KMS-11 (cell line): ENCODE measurements around the gene CLRN1.

ENCODE experiments used
- H2AFZ ChIP-seq: fragments of 200-600 bp; sonication (generic); 2 replicates; pipeline ENCODE4 v1.6.1; 2016; ENCODE audit warnings: antibody characterized with exemption, mixed run types, low read depth
- H3K27ac ChIP-seq: fragments of 200-600 bp; sonication (generic); 2 replicates; pipeline ENCODE4 v1.6.1; 2016; ENCODE audit warnings: mild to moderate bottlenecking, mixed run types
- H3K27me3 ChIP-seq: fragments of 200-600 bp; sonication (generic); 2 replicates; pipeline ENCODE4 v1.6.1; 2017; ENCODE audit warnings: mild to moderate bottlenecking, low read depth, mixed run types, moderate library complexity; ENCODE audit not compliant: insufficient read depth
- H3K36me3 ChIP-seq: fragments of 200-600 bp; sonication (generic); 2 replicates; pipeline ENCODE4 v1.6.1; 2017; ENCODE audit warnings: mild to moderate bottlenecking, mixed run types; ENCODE audit not compliant: insufficient read depth
- H3K4me1 ChIP-seq: fragments of 200-600 bp; sonication (generic); 2 replicates; pipeline ENCODE4 v1.6.1; 2016; ENCODE audit warnings: mild to moderate bottlenecking, low read depth, mixed run types; ENCODE audit not compliant: poor library complexity, severe bottlenecking
- H3K4me2 ChIP-seq: fragments of 200-600 bp; sonication (generic); 2 replicates; pipeline ENCODE4 v1.7.0; 2016; ENCODE audit warnings: mild to moderate bottlenecking, mixed run types
- H3K4me3 ChIP-seq: fragments of 200-600 bp; sonication (generic); IDR thresholded peaks from 2 replicates; pipeline ENCODE4 v1.6.1; 2017; ENCODE audit warnings: low read depth, low read length, mixed read lengths; ENCODE audit not compliant: insufficient read depth
- H3K79me2 ChIP-seq: fragments of 200-600 bp; sonication (generic); 2 replicates; pipeline ENCODE4 v1.6.1; 2016; ENCODE audit warnings: low read depth, mixed run types; ENCODE audit not compliant: insufficient read depth
- H3K9ac ChIP-seq: fragments of 200-600 bp; sonication (generic); 2 replicates; pipeline ENCODE4 v1.6.1; 2016; ENCODE audit warnings: mild to moderate bottlenecking, mixed run types
- H4K20me1 ChIP-seq: fragments of 200-600 bp; sonication (generic); 2 replicates; pipeline ENCODE4 v1.6.1; 2016; ENCODE audit warnings: mild to moderate bottlenecking, mixed run types; ENCODE audit not compliant: insufficient read depth
- CTCF ChIP-seq: fragments of 200-600 bp; sonication (generic); conservative IDR thresholded peaks from 2 replicates; pipeline ENCODE4 v1.6.1; 2017; ENCODE audit warnings: low read depth, mild to moderate bottlenecking, antibody characterized with exemption, low read length, moderate library complexity, mixed read lengths

Gene CLRN1

GRCh38 chr3:150920236-150920635 is 52.3 kb downstream of the CLRN1 start:
- TF ChIP-seq CTCF, result no peak
- Histone ChIP-seq H3K9ac (no peak overlapping the region), H4K20me1 (no peaks in the 10 kb centered on the region), H3K4me3 (no peak overlapping the region), H3K4me1 (no peaks in the 10 kb centered on the region), H3K36me3 (no peaks in the 10 kb centered on the region), H3K79me2 (no peaks in the 10 kb centered on the region), H3K4me2 (no peak overlapping the region), H3K27me3 (no peaks in the 10 kb centered on the region), H3K27ac (no peak overlapping the region), H2AFZ (no peak overlapping the region)

- H2AFZ ChIP-seq, result no peak overlapping the region
- no peaks in the 10 kb centered on the region for H3K79me2 ChIP-seq
- no peaks in the 10 kb centered on the region for H4K20me1 ChIP-seq
- no peak overlapping the region for H3K4me2 ChIP-seq
- H3K27me3 ChIP-seq, result no peaks in the 10 kb centered on the region
- no peaks in the 10 kb centered on the region for H3K4me1 ChIP-seq
- no peak overlapping the region for H3K27ac ChIP-seq
- no peaks in the 10 kb centered on the region for H3K36me3 ChIP-seq
- H3K9ac ChIP-seq, result no peak overlapping the region
- no peak overlapping the region for H3K4me3 ChIP-seq
- no peak for TF ChIP-seq CTCF
Observed at GRCh38 chr3:150917951-150918350, 54.6 kb downstream of the CLRN1 start.

- no peaks in the 10 kb centered on the region for H3K36me3 ChIP-seq
- H2AFZ ChIP-seq, result no peak overlapping the region
- no peak overlapping the region for H3K9ac ChIP-seq
- TF ChIP-seq CTCF, result no peak
- no peaks in the 10 kb centered on the region for H3K4me1 ChIP-seq
- no peak overlapping the region for H3K4me3 ChIP-seq
- no peaks in the 10 kb centered on the region for H4K20me1 ChIP-seq
- no peak overlapping the region for H3K27ac ChIP-seq
- no peaks in the 10 kb centered on the region for H3K79me2 ChIP-seq
- H3K27me3 ChIP-seq, result no peaks in the 10 kb centered on the region
- H3K4me2 ChIP-seq, result no peak overlapping the region
Observed at GRCh38 chr3:150913133-150913922, 59.2 kb downstream of the CLRN1 start.

GRCh38 chr3:150912501-150912900 is 60.0 kb downstream of the CLRN1 start:
- no peaks in the 10 kb centered on the region for H3K27me3 ChIP-seq
- no peak for TF ChIP-seq CTCF
- H4K20me1 ChIP-seq, result no peaks in the 10 kb centered on the region

More at GRCh38 chr3:150912501-150912900, 60.0 kb downstream of the CLRN1 start:
- H3K4me1 ChIP-seq, result no peaks in the 10 kb centered on the region
- no peak overlapping the region for H3K27ac ChIP-seq
- no peaks in the 10 kb centered on the region for H3K79me2 ChIP-seq
- H2AFZ ChIP-seq, result no peak overlapping the region
- no peak overlapping the region for H3K4me3 ChIP-seq
- H3K4me2 ChIP-seq, result no peak overlapping the region
- no peaks in the 10 kb centered on the region for H3K36me3 ChIP-seq
- no peak overlapping the region for H3K9ac ChIP-seq
